C4-2B (cell line): ENCODE results near the gene ZNF224.
A peak's percentile ranks its signal among the peaks of the same experiment; 100 is the strongest.

Source experiments
- H3K27ac ChIP-seq: fragments of 450-650 bp; 2 replicates; pipeline ENCODE4 v1.5.1; 2017
- ZFX ChIP-seq: fragments of 450-650 bp; IDR thresholded peaks from 2 replicates; pipeline ENCODE4 v1.6.1; 2017
- TF ChIP-seq, protein P1 (sequence below): fragments of 450-650 bp; conservative IDR thresholded peaks from 2 replicates; pipeline ENCODE4 v1.5.1; 2017; ENCODE audit warnings: mild to moderate bottlenecking

Gene ZNF224

DNA sequence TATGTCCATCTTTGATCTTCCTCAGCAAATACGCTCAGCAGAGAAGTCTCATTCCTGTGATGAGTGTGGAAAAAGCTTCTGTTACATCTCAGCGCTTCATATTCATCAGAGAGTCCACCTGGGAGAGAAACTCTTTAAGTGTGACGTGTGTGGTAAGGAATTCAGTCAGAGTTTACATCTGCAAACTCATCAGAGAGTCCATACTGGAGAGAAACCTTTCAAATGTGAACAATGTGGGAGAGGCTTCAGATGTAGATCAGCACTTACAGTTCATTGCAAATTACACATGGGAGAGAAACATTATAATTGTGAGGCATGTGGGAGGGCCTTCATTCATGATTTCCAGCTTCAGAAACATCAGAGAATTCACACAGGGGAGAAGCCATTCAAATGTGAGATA lies 27.9 kb upstream of the ZNF224 start:
- no peak for TF ChIP-seq ZFX
- TF ChIP-seq, protein P1, sequence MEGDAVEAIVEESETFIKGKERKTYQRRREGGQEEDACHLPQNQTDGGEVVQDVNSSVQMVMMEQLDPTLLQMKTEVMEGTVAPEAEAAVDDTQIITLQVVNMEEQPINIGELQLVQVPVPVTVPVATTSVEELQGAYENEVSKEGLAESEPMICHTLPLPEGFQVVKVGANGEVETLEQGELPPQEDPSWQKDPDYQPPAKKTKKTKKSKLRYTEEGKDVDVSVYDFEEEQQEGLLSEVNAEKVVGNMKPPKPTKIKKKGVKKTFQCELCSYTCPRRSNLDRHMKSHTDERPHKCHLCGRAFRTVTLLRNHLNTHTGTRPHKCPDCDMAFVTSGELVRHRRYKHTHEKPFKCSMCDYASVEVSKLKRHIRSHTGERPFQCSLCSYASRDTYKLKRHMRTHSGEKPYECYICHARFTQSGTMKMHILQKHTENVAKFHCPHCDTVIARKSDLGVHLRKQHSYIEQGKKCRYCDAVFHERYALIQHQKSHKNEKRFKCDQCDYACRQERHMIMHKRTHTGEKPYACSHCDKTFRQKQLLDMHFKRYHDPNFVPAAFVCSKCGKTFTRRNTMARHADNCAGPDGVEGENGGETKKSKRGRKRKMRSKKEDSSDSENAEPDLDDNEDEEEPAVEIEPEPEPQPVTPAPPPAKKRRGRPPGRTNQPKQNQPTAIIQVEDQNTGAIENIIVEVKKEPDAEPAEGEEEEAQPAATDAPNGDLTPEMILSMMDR = no peak
- no peak overlapping the region for H3K27ac ChIP-seq

DNA sequence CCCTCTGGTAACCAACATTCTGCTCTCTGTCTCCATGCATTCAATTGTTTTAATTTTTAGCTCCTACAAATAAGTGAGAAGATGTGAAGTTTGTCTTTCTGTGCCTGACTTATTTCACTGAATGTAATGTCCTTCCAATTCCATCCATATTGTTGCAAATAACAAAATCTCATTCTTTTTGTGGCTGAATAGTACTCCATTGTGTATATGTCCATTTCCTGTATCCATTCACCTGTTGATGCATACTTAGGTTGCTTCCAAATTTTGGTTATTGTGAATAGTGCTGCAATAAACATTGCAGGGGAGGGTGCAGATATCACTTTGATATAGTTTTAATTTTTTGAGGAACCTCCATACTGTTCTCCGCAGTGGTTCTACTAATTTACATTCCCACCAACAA lies 24.7 kb upstream of the ZNF224 start:
- no peak for TF ChIP-seq ZFX
- no peak overlapping the region for H3K27ac ChIP-seq

DNA sequence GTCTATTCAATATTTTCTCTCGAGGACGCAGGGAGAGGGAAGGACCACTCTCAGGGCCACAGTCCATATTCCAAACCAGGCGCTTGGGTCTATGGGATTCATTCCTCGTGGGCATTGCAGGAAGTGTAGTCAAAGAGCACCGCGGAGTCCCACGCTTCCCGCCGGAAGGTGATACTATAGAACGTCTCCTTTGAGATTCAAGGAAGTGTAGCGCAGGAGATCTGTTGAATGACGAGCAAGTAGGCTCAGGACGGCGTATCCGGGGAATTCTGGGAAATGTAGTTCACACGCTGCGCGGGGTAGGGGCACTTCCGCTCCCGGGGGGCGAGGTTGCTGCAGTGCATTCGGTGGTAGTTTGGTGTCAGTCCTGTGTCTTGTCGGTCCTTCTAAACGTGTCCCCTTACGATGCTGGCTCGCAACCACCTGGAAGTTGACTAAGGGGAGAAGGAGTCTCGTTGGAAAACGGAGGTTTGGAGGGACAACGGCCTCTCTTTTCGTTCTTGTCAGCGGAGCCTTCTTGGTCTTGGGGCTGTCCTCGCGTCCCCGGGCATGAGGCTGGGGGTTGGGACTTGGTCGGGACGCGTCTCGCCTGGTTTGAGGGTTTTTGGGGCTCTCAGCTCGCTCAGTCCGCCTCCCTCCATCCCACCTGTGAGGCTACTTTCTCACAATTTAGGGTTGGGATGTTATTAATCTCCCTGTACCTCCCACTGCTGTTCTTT lies 22.2 kb upstream of the ZNF224 start, which contains the start of gene ZNF284:
Gene ZNF284 (plus strand): TSS at position 336 of the 719 bp plus-strand sequence. CDS start 4,231 bp downstream, outside the sequence.
- TF ChIP-seq, protein P1 = no peak
- no peak for TF ChIP-seq ZFX
- H3K27ac ChIP-seq = peak within 1 kb of the TSS; percentile 47

DNA sequence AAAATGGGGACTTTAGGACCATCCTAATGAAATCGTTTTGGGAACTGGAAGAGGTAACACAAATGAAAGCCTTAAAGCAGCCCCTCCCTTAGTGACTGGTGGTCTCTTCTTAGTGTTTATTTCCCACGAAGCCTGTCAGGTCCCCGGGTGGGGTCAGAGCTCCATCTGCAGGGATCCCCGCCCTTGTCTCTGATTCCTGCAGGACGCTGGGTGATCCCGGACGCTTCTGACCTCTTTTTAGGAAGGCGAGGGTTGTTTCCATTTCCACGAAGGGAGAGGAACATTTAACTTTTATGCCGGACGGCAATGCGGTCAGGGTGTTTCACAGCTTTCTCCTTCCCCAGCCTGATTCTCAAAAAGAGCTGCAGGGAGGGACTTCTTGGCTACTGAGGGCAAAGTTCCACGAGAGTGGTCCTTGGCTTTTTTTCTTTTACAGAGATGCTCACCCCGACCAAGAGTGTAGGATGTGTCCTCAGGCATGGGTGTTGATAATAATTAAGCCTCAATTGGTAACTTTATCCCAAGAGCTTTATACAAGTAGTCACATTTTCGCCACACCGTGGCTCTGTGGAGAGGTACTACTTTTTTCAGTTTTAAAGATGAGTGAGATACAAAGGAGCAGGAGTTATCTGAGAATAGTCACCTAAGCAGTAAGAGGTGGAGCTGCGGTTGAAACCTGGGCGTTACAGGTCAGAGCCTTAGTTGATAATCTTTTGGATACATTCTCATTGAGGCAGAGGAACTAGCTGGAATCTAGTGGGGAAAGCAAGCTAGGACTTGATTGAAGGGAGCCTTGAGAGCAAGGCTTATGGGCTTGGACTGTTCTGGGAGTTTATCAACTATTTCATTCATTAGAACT lies 21.4 kb upstream of the ZNF224 start:
- peak overlapping the region; percentile 47 for H3K27ac ChIP-seq
- TF ChIP-seq ZFX = no peak
- TF ChIP-seq, protein P1 = peak; percentile 15; the same call in 1 of the 2 replicates

DNA sequence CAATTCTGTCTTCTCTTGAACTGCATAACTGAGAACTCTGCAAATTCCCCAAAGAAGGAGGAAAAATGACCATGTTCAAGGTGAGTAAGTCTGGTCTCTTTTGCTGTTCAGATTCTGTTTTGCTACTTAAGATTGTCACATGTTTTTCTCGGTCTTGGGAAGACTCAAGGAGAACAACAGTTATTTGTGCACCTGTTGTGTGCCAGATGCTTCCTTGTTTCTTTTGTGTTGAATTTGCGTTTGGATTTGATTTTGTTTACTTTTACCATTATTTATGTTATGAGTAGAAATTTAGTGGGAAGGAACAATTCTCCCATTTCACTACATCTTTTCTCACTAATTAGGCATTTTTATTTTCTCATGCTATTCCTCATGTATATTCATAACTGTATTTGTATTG lies 17.8 kb upstream of the ZNF224 start:
- TF ChIP-seq, protein P1 = no peak
- TF ChIP-seq ZFX = no peak
- H3K27ac ChIP-seq = no peak overlapping the region

DNA sequence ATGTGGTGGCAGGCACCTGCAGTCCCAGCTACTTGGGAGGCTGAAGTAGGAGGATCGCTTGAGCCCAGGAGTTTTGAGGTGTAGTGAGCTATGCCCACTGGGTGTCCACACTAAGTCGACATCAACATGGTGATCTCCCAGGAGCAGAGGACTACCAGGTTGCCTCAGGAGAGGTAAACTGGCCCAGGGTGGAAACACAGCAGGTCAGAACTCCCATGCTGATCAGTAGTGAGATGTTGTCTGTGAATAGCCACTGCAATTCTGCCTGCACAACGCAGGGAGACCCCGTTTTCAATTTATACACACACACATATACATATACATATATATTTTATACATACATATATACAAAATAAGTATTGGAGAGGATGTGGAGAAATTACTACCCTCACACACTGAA lies 2.1 kb upstream of the ZNF224 start:
- no peak for TF ChIP-seq ZFX
- TF ChIP-seq, protein P1 = no peak
- no peak overlapping the region for H3K27ac ChIP-seq

DNA sequence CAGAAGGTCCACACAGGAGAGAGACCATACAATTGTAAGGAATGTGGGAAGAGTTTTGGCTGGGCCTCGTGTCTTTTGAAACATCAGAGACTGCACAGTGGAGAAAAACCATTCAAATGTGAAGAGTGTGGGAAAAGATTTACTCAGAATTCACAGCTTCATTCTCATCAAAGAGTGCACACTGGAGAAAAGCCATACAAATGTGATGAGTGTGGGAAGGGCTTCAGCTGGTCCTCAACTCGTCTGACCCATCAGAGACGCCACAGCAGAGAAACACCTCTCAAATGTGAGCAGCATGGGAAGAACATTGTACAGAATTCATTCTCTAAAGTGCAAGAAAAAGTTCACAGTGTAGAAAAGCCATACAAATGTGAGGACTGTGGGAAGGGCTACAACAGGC lies 13.6 kb downstream of the ZNF224 start:
- no peak overlapping the region for H3K27ac ChIP-seq
- no peak for TF ChIP-seq ZFX
- TF ChIP-seq, protein P1 = no peak
